NB4 (cell line): ENCODE measurements around the gene ESR1.

ENCODE experiments used
- CTCF ChIP-seq: IDR thresholded peaks from one replicate; pipeline ENCODE4 v1.5.1; 2012; ENCODE audit warnings: low read depth, low read length
- MAX ChIP-seq: IDR thresholded peaks from 2 replicates; pipeline ENCODE4 v1.6.1; 2011; ENCODE audit warnings: low read depth, low read length
- MYC ChIP-seq: IDR thresholded peaks from 2 replicates; pipeline ENCODE4 v1.6.1; 2011; ENCODE audit warnings: low read depth, low read length
- POLR2A ChIP-seq: IDR thresholded peaks from 2 replicates; pipeline ENCODE4 v1.6.1; 2011; ENCODE audit warnings: mild to moderate bottlenecking; ENCODE audit not compliant: insufficient read length; ENCODE audit errors: extremely low read depth

GRCh38 chr6:152112491-152113261 is 305.2 kb downstream of the ESR1 start:
- TF ChIP-seq CTCF (no peak), MYC (no peak), POLR2A (no peak), MAX (no peak)
